Measurements from ENCODE around the gene GREM1.

GRCh38 chr15:32676169-32676568, 41.6 kb upstream of the GREM1 start:
- no peak for TF ChIP-seq POLR2AphosphoS5 (IDR thresholded peaks at IDR 0.05)
- no peak for TF ChIP-seq CTCF (IDR thresholded peaks at IDR 0.05)
- no peak for TF ChIP-seq POLR2A (IDR thresholded peaks at IDR 0.05)
